Testis (tissue), 3 donors: ENCODE results near the gene CHGA. TPM values are rescaled to one million over a fixed set of nuclear protein-coding genes. Genes with fewer than 3 reads are reported as not detected.
A peak's percentile ranks its signal among the peaks of the same experiment; 100 is the strongest.

Experiments
- DNase-seq: peaks from one replicate; pipeline ENCODE4 v3.0.0-alpha.2; 2019
- H3K27ac ChIP-seq, 2 donors: fragments of 200-600 bp; sonication (generic); one replicate each; pipeline ENCODE4 v1.5.1; 2019
- H3K27me3 ChIP-seq: fragments of 200-600 bp; sonication (generic); one replicate; pipeline ENCODE4 v1.5.1; 2019
- H3K36me3 ChIP-seq: fragments of 200-600 bp; sonication (generic); one replicate; pipeline ENCODE4 v1.5.1; 2017; ENCODE audit warnings: low read depth; ENCODE audit errors: missing control alignments
- H3K4me1 ChIP-seq: fragments of 200-600 bp; sonication (generic); one replicate; pipeline ENCODE4 v1.5.1; 2019
- H3K4me3 ChIP-seq, 2 donors: fragments of 200-600 bp; sonication (generic); one replicate each; pipeline ENCODE4 v1.5.1; 2017 to 2019
- H3K9me3 ChIP-seq: fragments of 200-600 bp; sonication (generic); one replicate; pipeline ENCODE4 v1.5.1; 2017
- CTCF ChIP-seq, 3 experiments: fragments of 450-650 bp in 2 of 3; fragments of 200-600 bp in 1 of 3; sonication (generic) in 1 of 3; IDR thresholded peaks; one replicate each; pipeline ENCODE4 v1.5.1; 2016 to 2019; ENCODE audit warnings: antibody characterized with exemption in 3 of 3, mild to moderate bottlenecking in 2 of 3, moderate library complexity in 1 of 3
- POLR2A ChIP-seq: fragments of 450-650 bp; IDR thresholded peaks from one replicate; pipeline ENCODE4 v1.6.1; 2017; ENCODE audit warnings: antibody characterized with exemption, mild to moderate bottlenecking, moderate library complexity
- WGBS, 2 donors: methylation state at CpG; one replicate each; pipeline ENCODE4 v1.1.5; 2018; 5-methylcytosine and 5-hydroxymethylcytosine counted together
- intact Hi-C: fragments of 100-400 bp; cut with DNase I; formaldehyde crosslinking; loops from one replicate; pipeline ENCODE4 v1.15.1; 2023; ENCODE audit warnings: low total_unique reads
- polyA plus RNA-seq: library from polyadenylated mRNA; stranded (reverse); fragments of 350-450 nt; fragmentation: Illumina TruSeq; extraction: RNeasy Lipid Tissue Mini Kit (QIAGEN cat#74804); gene quantifications from one replicate; pipeline ENCODE4 v1.2.3, GENCODE V29; 2014; ENCODE audit warnings: low read depth, low replicate concordance; ENCODE audit not compliant: insufficient read depth
- total RNA-seq, 2 donors: library from RNA; depleted of rRNA; stranded (reverse); fragments of >200 nt; gene quantifications; one replicate each; pipeline ENCODE4 v1.2.3, GENCODE V29; 2016

Gene CHGA
- total and polyA plus RNA-seq, 3 donors from 2014 or later: 92.9 to 225 (median 191) TPM

GRCh38 chr14:92969430-92969829 is 46.5 kb downstream of the CHGA start:
- H3K36me3 ChIP-seq: no peaks in the 10 kb centered on the region
- peaks cover 31% of the 10 kb centered on the region for H3K4me1 ChIP-seq
- peak overlapping the region; percentile 47 to 73 for H3K27ac ChIP-seq
- intact Hi-C loops: no loop called here
- no peaks in the 10 kb centered on the region for H3K27me3 ChIP-seq
- DNase-seq: no peak
- H3K9me3 ChIP-seq: no peaks in the 10 kb centered on the region
- H3K4me3 ChIP-seq: no peak overlapping the region
- 80 to 90% methylated on average over 10 of the region's 10 CpGs for WGBS, 2 donors
- TF ChIP-seq CTCF (IDR thresholded peaks at IDR 0.05): no peak
- no peak for TF ChIP-seq POLR2A

- TF ChIP-seq POLR2A: no peak
- TF ChIP-seq CTCF (IDR thresholded peaks at IDR 0.05): peak in 1 of 3 experiments; percentile 11
- Histone ChIP-seq H3K27ac (peak overlapping the region; percentile 47 to 73), H3K36me3 (no peaks in the 10 kb centered on the region), H3K9me3 (no peaks in the 10 kb centered on the region), H3K4me1 (peaks cover 29% of the 10 kb centered on the region), H3K4me3 (no peak overlapping the region), H3K27me3 (no peaks in the 10 kb centered on the region)
- intact Hi-C loops: no loop called here
- DNase-seq: peak; percentile 71
- WGBS, 2 donors: 50 to 72% methylated on average over 12 of the region's 12 CpGs
Observed at GRCh38 chr14:92969871-92970270, 46.9 kb downstream of the CHGA start.

- peak overlapping the region; percentile 47 to 73 for H3K27ac ChIP-seq
Observed at GRCh38 chr14:92970271-92970670, 47.3 kb downstream of the CHGA start.

GRCh38 chr14:92971601-92972180 is 48.7 kb downstream of the CHGA start:
- peak overlapping the region in 1 of 2 donors; percentile 64 for H3K27ac ChIP-seq

More at GRCh38 chr14:92970271-92970670, 47.3 kb downstream of the CHGA start:
- Histone ChIP-seq H3K36me3 (no peaks in the 10 kb centered on the region), H3K9me3 (no peaks in the 10 kb centered on the region), H3K27me3 (no peaks in the 10 kb centered on the region), H3K4me1 (peaks cover 27% of the 10 kb centered on the region), H3K4me3 (no peak overlapping the region)
- TF ChIP-seq POLR2A (no peak), CTCF (IDR thresholded peaks at IDR 0.05) (no peak)
- DNase-seq: no peak
- 84 to 100% methylated on average over 4 to 12 of the region's 12 CpGs for WGBS, 2 donors
- intact Hi-C loops: no loop called here

More at GRCh38 chr14:92971601-92972180, 48.7 kb downstream of the CHGA start:
- H3K4me3 ChIP-seq: no peak overlapping the region
- TF ChIP-seq CTCF (IDR thresholded peaks at IDR 0.05) (no peak), POLR2A (no peak)
- no peak for DNase-seq
- WGBS, 2 donors: 93 to 95% methylated on average over 13 to 16 of the region's 16 CpGs
- intact Hi-C loops: no loop called here
- no peaks in the 10 kb centered on the region for H3K9me3 ChIP-seq
- H3K27me3 ChIP-seq: no peaks in the 10 kb centered on the region
- H3K4me1 ChIP-seq: peaks cover 26% of the 10 kb centered on the region
- H3K36me3 ChIP-seq: no peaks in the 10 kb centered on the region
